ENCODE measurements around the gene ANKRD44. TPM values are rescaled to one million over a fixed set of nuclear protein-coding genes. Genes with fewer than 3 reads are reported as not detected.

ANKRD44 gene
- total and polyA plus RNA-seq, 5 experiments from 2014 or later = 85.8 to 279 (median 96.1) TPM

GRCh38 chr2:197190100-197190432, 120.5 kb downstream of the ANKRD44 start:
- Mint-ChIP-seq H3K4me1 (peaks cover 40 to 87% (median 83%) of the 10 kb centered on the region in 4 donors), H3K4me3 (peak overlapping the region in 1 of 10 donors; percentile 39), H3K27ac (peak overlapping the region; percentile 19 to 98 (median 76)), H3K9me3 (no peaks in the 10 kb centered on the region), H3K36me3 (peaks cover 0 to 34% (median 13%) of the 10 kb centered on the region in 3 donors), H3K27me3 (no peaks in the 10 kb centered on the region)
- DNase-seq (no peak), ATAC-seq (no peak)
- POLR2A ChIA-PET = interaction anchor here (0.6 to 4.2 kb wide), 11 partner anchors 9 to 301 kb away, joined by 3 to 59 read pairs (median 4); partner anchors contain the start of gene ANKRD44

DNA sequence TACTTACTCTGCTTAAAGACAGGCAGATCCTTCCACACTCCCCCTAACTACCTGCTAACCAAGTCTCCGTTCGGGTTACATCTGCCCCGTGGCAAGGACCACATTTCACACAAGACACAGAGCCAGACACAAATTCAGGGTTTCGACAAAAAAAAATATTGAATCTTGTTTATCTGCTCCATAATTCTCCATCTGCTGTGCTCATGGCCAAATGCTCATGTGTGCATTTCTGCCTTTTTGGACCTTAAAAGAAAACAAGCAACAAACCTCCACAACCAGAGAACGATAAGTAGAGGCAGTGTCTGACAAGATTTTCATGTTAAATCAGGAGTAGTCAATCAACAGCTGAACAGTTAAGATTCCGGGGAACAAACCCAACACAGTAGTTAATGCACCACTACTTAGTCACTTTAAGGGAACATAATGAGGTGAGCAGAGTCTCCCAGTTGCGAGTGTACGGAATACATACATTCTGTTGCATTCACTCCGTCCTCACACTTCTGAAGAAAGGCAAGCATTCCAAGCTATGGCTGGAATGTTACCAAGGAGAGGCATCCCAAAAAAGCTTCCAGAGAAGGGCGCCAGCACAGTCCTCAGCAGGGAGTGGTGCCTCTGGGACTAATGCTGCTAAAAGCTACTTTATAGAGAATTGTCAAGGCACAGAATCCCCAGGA, 121.0 kb downstream of the ANKRD44 start:
- ATAC-seq (no peak), DNase-seq (no peak)
- no peaks in the 10 kb centered on the region for H3K9me3 Mint-ChIP-seq
- H3K4me1 Mint-ChIP-seq = peaks cover 39 to 85% (median 82%) of the 10 kb centered on the region in 4 donors
- peaks cover 0 to 37% (median 17%) of the 10 kb centered on the region in 3 donors for H3K36me3 Mint-ChIP-seq
- H3K27me3 Mint-ChIP-seq = no peaks in the 10 kb centered on the region
- H3K27ac Mint-ChIP-seq = peak overlapping the region; percentile 19 to 85 (median 76)
- POLR2A ChIA-PET = interaction anchor here (0.6 to 4.2 kb wide), 7 partner anchors 9 to 300 kb away, joined by 3 to 59 read pairs (median 4); partner anchors contain the start of gene ANKRD44
- peak overlapping the region in 7 of 10 donors; percentile 24 to 62 (median 50) for H3K4me3 Mint-ChIP-seq

DNA sequence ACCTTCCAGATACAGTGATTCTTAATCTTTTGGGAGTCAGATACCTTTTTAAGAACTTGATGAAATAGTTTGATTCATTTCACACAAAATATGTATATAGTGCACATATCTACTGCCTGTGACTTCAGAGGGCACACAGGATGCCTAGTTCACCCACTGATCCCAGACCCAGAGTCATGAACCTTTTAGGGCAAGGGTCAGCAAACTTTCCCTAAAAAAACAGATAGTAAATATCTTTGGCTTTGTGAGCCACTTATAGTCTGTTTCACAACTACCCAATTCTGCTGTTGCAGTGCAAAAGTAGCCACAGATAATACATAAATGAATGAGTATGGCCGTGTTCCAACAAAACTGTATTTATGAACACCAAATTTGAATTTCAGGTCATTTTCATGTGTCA, 124.9 kb downstream of the ANKRD44 start:
- DNase-seq = no peak
- POLR2A ChIA-PET = no interaction called here
- H3K4me1 Mint-ChIP-seq = peaks cover 54 to 90% (median 88%) of the 10 kb centered on the region in 4 donors
- H3K4me3 Mint-ChIP-seq = peak overlapping the region in 1 of 10 donors; percentile 27
- H3K9me3 Mint-ChIP-seq = no peaks in the 10 kb centered on the region
- peaks cover 0 to 73% (median 27%) of the 10 kb centered on the region in 3 donors for H3K36me3 Mint-ChIP-seq
- ATAC-seq = no peak
- peak overlapping the region in 7 of 10 donors; percentile 4 to 63 (median 33) for H3K27ac Mint-ChIP-seq
- H3K27me3 Mint-ChIP-seq = no peaks in the 10 kb centered on the region

- no peak for ATAC-seq
- Mint-ChIP-seq H3K27ac (peak overlapping the region in 7 of 10 donors; percentile 4 to 75 (median 44)), H3K27me3 (no peaks in the 10 kb centered on the region), H3K4me1 (peaks cover 55 to 90% (median 88%) of the 10 kb centered on the region in 4 donors), H3K4me3 (peak overlapping the region in 1 of 10 donors; percentile 27), H3K36me3 (peaks cover 0 to 77% (median 27%) of the 10 kb centered on the region in 3 donors), H3K9me3 (no peaks in the 10 kb centered on the region)
- POLR2A ChIA-PET = interaction anchor here (0.6 to 0.8 kb wide), 2 partner anchors 18 to 153 kb away, joined by 4 to 6 read pairs; no protein-coding TSS in a partner anchor
- DNase-seq = no peak
These were observed 125.5 kb downstream of the ANKRD44 start for GRCh38 chr2:197184959-197185586.

GRCh38 chr2:197183355-197183754, 127.2 kb downstream of the ANKRD44 start:
- H3K36me3 Mint-ChIP-seq = peaks cover 0 to 82% (median 31%) of the 10 kb centered on the region in 3 donors
- no peaks in the 10 kb centered on the region for H3K9me3 Mint-ChIP-seq
- no peak for ATAC-seq
- POLR2A ChIA-PET = interaction anchor here (0.7 kb wide), 1 partner anchor 183 kb away, joined by 4 read pairs; no protein-coding TSS in a partner anchor
- peaks cover 50 to 90% (median 85%) of the 10 kb centered on the region in 4 donors for H3K4me1 Mint-ChIP-seq
- peak overlapping the region in 7 of 10 donors; percentile 2 to 81 (median 48) for H3K27ac Mint-ChIP-seq
- no peaks in the 10 kb centered on the region for H3K27me3 Mint-ChIP-seq
- H3K4me3 Mint-ChIP-seq = peak overlapping the region in 1 of 10 donors; percentile 52
- no peak for DNase-seq

GRCh38 chr2:197182668-197183067, 127.9 kb downstream of the ANKRD44 start:
- H3K27me3 Mint-ChIP-seq = no peaks in the 10 kb centered on the region
- H3K36me3 Mint-ChIP-seq = peaks cover 0 to 79% (median 31%) of the 10 kb centered on the region in 3 donors
- peaks cover 43 to 85% (median 84%) of the 10 kb centered on the region in 4 donors for H3K4me1 Mint-ChIP-seq
- ATAC-seq (no peak), DNase-seq (no peak)
- H3K9me3 Mint-ChIP-seq = no peaks in the 10 kb centered on the region
- peak overlapping the region in 4 of 10 donors; percentile 1 to 26 (median 8) for H3K4me3 Mint-ChIP-seq
- POLR2A ChIA-PET = interaction anchor here (0.7 kb wide), 1 partner anchor 184 kb away, joined by 4 read pairs; no protein-coding TSS in a partner anchor
- H3K27ac Mint-ChIP-seq = peak overlapping the region in 9 of 10 donors; percentile 2 to 84 (median 30)

GRCh38 chr2:197181491-197181890, 129.1 kb downstream of the ANKRD44 start:
- Mint-ChIP-seq H3K36me3 (peaks cover 0 to 72% (median 31%) of the 10 kb centered on the region in 3 donors), H3K9me3 (no peaks in the 10 kb centered on the region), H3K27ac (peak overlapping the region in 9 of 10 donors; percentile 14 to 79 (median 44)), H3K4me1 (peaks cover 38 to 78% (median 77%) of the 10 kb centered on the region in 4 donors), H3K27me3 (no peaks in the 10 kb centered on the region), H3K4me3 (peak overlapping the region in 2 of 10 donors; percentile 4 to 13)
- POLR2A ChIA-PET = interaction anchor here (1.5 kb wide), 1 partner anchor 135 kb away, joined by 3 read pairs; no protein-coding TSS in a partner anchor
- no peak for ATAC-seq
- no peak for DNase-seq

DNA sequence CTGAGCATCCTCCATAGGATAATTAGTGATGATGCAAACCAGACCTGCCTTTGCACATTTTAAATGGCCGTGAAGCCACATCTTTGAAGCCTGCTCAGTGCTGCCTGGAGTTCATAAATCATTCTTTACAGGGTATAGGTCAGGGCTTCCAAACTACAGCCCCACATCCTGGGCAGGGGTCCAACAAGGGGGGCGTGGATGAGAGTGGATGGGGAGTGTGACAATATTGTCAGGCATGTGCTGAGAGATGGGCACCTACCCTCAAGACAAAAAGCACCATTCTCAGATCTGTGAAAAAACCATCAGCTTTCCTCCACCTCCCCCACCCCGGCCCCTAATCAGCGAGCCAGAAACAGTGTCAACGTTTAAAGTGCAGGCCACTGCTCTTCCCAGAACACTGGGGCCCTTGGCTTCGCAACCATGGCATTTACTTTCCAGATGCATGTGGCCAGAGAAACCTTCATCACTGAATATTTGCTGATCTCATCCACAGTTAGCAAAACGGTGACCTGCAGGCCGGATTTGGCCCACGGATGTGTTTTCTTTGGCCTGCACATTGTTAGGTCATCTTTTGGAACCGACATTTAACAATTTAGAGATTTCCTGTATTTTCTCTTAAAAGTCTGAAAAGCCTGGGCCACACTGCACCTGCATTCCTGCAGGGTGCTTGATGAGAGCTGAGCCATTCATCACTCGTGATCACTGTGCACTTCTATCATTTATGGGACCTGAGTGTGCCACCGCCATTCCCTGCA, 130.7 kb downstream of the ANKRD44 start:
- ATAC-seq = no peak
- Mint-ChIP-seq H3K4me1 (peaks cover 39 to 81% (median 80%) of the 10 kb centered on the region in 4 donors), H3K27ac (peak overlapping the region in 7 of 10 donors; percentile 8 to 85 (median 48)), H3K4me3 (peak overlapping the region in 2 of 10 donors; percentile 20 to 25), H3K27me3 (no peaks in the 10 kb centered on the region), H3K36me3 (peaks cover 0 to 72% (median 21%) of the 10 kb centered on the region in 3 donors), H3K9me3 (no peaks in the 10 kb centered on the region)
- no peak for DNase-seq
- POLR2A ChIA-PET = no interaction called here

- peak overlapping the region in 9 of 10 donors; percentile 6 to 90 (median 67) for H3K27ac Mint-ChIP-seq
- no peaks in the 10 kb centered on the region for H3K27me3 Mint-ChIP-seq
- no peak overlapping the region for H3K4me3 Mint-ChIP-seq
- no peak for ATAC-seq
- H3K4me1 Mint-ChIP-seq = peaks cover 20 to 81% (median 74%) of the 10 kb centered on the region in 4 donors
- peaks cover 0 to 62% (median 9%) of the 10 kb centered on the region in 3 donors for H3K36me3 Mint-ChIP-seq
- POLR2A ChIA-PET = interaction anchor here (0.8 kb wide), 1 partner anchor 8 kb away, joined by 3 read pairs; no protein-coding TSS in a partner anchor
- no peaks in the 10 kb centered on the region for H3K9me3 Mint-ChIP-seq
- no peak for DNase-seq
These were observed 134.1 kb downstream of the ANKRD44 start for GRCh38 chr2:197176522-197176921.

- DNase-seq = no peak
- ATAC-seq = peak in 1 of 2 donors; percentile 58
- Mint-ChIP-seq H3K27me3 (no peaks in the 10 kb centered on the region), H3K36me3 (peaks cover 0 to 58% (median 7%) of the 10 kb centered on the region in 3 donors), H3K4me1 (peaks cover 22 to 83% (median 72%) of the 10 kb centered on the region in 4 donors), H3K27ac (peak overlapping the region; percentile 14 to 86 (median 58)), H3K9me3 (no peaks in the 10 kb centered on the region), H3K4me3 (peak overlapping the region in 6 of 10 donors; percentile 1 to 54 (median 11))
- POLR2A ChIA-PET = no interaction called here
These were observed 136.0 kb downstream of the ANKRD44 start for GRCh38 chr2:197174539-197175094.

DNA sequence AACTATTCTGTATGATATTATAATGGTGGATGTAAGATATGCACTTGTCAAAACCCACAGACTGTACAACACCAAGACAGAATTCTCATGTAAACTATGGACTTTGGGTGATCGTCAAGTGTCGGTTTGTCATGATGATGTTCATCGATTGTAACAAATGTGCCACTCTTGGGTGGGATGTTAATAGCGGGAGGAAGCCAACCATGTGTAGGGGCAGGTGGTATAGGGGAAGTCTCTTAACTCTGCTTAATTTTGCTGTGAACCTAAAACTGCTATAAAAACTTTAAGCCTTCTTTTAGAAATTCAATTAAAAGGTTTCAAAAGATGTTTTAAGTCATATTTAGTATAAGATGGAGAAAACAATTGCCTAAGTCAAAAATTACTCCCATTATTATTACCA, 139.0 kb downstream of the ANKRD44 start:
- Mint-ChIP-seq H3K4me1 (peaks cover 32 to 93% (median 84%) of the 10 kb centered on the region in 4 donors), H3K27me3 (no peaks in the 10 kb centered on the region), H3K9me3 (no peaks in the 10 kb centered on the region), H3K36me3 (peaks cover 0 to 68% (median 5%) of the 10 kb centered on the region in 3 donors), H3K4me3 (no peak overlapping the region), H3K27ac (peak overlapping the region in 9 of 10 donors; percentile 18 to 82 (median 78))
- DNase-seq (no peak), ATAC-seq (no peak)
- POLR2A ChIA-PET = interaction anchor here (1.2 kb wide), 1 partner anchor 58 kb away, joined by 4 read pairs; no protein-coding TSS in a partner anchor

Data from naive thymus-derived CD8-positive, alpha-beta T cell (primary cell).